SU-DHL-6 (cell line): ENCODE measurements around the gene ZNF786.

Source experiments
- H2AFZ ChIP-seq: fragments of 200-600 bp; sonication (generic); 2 replicates; pipeline ENCODE4 v1.6.1; 2014; ENCODE audit warnings: low read depth, mild to moderate bottlenecking, moderate library complexity, mixed read lengths, antibody characterized with exemption, low read length; ENCODE audit not compliant: severe bottlenecking
- H3F3A ChIP-seq: fragments of 200-600 bp; shearing (Covaris generic); 2 replicates; pipeline ENCODE4 v1.6.0; 2016; ENCODE audit warnings: antibody characterized with exemption, mild to moderate bottlenecking; ENCODE audit not compliant: insufficient read depth
- H3K27ac ChIP-seq: fragments of 200-600 bp; sonication (generic); 2 replicates; pipeline ENCODE4 v1.5.1; 2016; ENCODE audit warnings: low read depth, mild to moderate bottlenecking, low read length, moderate library complexity, mixed read lengths
- H3K27me3 ChIP-seq: fragments of 200-600 bp; sonication (generic), shearing (Covaris generic); 2 replicates; pipeline ENCODE4 v1.6.0; 2014; ENCODE audit warnings: mild to moderate bottlenecking, low read length
- H3K36me3 ChIP-seq: fragments of 200-600 bp; sonication (generic); 2 replicates; pipeline ENCODE4 v1.6.1; 2014; ENCODE audit warnings: mild to moderate bottlenecking, low read length, mixed read lengths
- H3K4me2 ChIP-seq: fragments of 300-600, 200-600 bp; shearing (Covaris generic), sonication (generic); 2 replicates; pipeline ENCODE4 v1.6.0; 2014; ENCODE audit warnings: low read length, low read depth, mild to moderate bottlenecking; ENCODE audit not compliant: poor library complexity, severe bottlenecking
- H3K4me3 ChIP-seq: fragments of 200-600 bp; sonication (generic); 2 replicates; pipeline ENCODE4 v1.5.1; 2014; ENCODE audit warnings: antibody characterized with exemption, low read length, mild to moderate bottlenecking, mixed read lengths; ENCODE audit not compliant: insufficient read depth, poor library complexity, severe bottlenecking
- H3K79me2 ChIP-seq: fragments of 200-600 bp; sonication (generic); 2 replicates; pipeline ENCODE4 v1.6.1; 2014; ENCODE audit warnings: mild to moderate bottlenecking, low read length, moderate library complexity; ENCODE audit not compliant: insufficient read depth
- H3K9ac ChIP-seq: fragments of 200-600 bp; sonication (generic); 2 replicates; pipeline ENCODE4 v1.7.0; 2014; ENCODE audit warnings: mild to moderate bottlenecking, low read length
- H3K9me2 ChIP-seq: fragments of 200-600 bp; sonication (generic); replicated peaks from 2 replicates; pipeline ENCODE4 v1.6.1; 2014; ENCODE audit warnings: low read length; ENCODE audit not compliant: insufficient read depth
- H3K9me3 ChIP-seq: fragments of 200-600 bp; sonication (generic); 2 replicates; pipeline ENCODE4 v1.6.1; 2014; ENCODE audit warnings: low read length, mixed read lengths; ENCODE audit not compliant: insufficient read depth
- H4K20me1 ChIP-seq: fragments of 200-600 bp; sonication (generic); 2 replicates; pipeline ENCODE4 v1.6.1; 2014; ENCODE audit warnings: low read depth, mild to moderate bottlenecking, antibody characterized with exemption, low read length, moderate library complexity, mixed read lengths
- EZH2phosphoT487 ChIP-seq: fragments of 200-600 bp; sonication (generic), shearing (Covaris generic); conservative IDR thresholded peaks from 2 replicates; pipeline ENCODE4 v1.6.1; 2018; ENCODE audit warnings: mild to moderate bottlenecking, antibody characterized with exemption, low read length, moderate library complexity, mixed read lengths
- TF ChIP-seq, protein P1 (sequence below): fragments of 200-600 bp; sonication (generic); IDR thresholded peaks from one replicate; pipeline ENCODE4 v1.5.1; 2017; ENCODE audit warnings: antibody characterized with exemption, mild to moderate bottlenecking, low read length, moderate library complexity; ENCODE audit not compliant: insufficient read depth, poor library complexity, severe bottlenecking

The ZNF786 gene

DNA sequence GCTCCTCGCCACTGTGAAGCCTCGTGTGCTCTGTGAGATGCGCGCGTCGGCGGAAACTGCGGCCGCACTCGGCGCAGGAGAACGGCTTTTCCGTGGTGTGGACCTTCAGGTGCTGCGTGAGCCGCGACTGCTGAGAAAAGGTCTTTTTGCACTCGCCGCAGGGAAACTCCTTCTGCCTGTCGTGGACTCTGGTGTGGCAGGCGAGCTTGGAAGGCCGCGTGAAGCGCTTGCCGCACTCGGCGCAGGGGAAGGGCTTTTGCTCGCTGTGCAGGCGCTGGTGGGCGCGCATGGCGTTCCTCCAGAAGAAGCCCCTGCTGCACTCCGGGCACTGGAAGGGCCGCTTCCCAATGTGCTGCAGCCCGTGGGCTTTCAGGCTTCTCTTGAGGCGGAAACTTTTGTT lies 13.7 kb upstream of the ZNF786 start:
- H3K27ac ChIP-seq: no peak overlapping the region
- no peaks in the 10 kb centered on the region for H4K20me1 ChIP-seq
- H3K4me2 ChIP-seq: no peak overlapping the region
- H3K9me3 ChIP-seq: no peaks in the 10 kb centered on the region
- no peak overlapping the region for H3K9ac ChIP-seq
- H3K36me3 ChIP-seq: no peaks in the 10 kb centered on the region
- H3K27me3 ChIP-seq: no peaks in the 10 kb centered on the region
- no peaks in the 10 kb centered on the region for H3F3A ChIP-seq
- no peak overlapping the region for H2AFZ ChIP-seq
- no peaks in the 10 kb centered on the region for H3K9me2 ChIP-seq
- H3K4me3 ChIP-seq: no peak overlapping the region
- TF ChIP-seq EZH2phosphoT487: no peak
- TF ChIP-seq, protein P1, sequence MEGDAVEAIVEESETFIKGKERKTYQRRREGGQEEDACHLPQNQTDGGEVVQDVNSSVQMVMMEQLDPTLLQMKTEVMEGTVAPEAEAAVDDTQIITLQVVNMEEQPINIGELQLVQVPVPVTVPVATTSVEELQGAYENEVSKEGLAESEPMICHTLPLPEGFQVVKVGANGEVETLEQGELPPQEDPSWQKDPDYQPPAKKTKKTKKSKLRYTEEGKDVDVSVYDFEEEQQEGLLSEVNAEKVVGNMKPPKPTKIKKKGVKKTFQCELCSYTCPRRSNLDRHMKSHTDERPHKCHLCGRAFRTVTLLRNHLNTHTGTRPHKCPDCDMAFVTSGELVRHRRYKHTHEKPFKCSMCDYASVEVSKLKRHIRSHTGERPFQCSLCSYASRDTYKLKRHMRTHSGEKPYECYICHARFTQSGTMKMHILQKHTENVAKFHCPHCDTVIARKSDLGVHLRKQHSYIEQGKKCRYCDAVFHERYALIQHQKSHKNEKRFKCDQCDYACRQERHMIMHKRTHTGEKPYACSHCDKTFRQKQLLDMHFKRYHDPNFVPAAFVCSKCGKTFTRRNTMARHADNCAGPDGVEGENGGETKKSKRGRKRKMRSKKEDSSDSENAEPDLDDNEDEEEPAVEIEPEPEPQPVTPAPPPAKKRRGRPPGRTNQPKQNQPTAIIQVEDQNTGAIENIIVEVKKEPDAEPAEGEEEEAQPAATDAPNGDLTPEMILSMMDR: no peak
- H3K79me2 ChIP-seq: no peaks in the 10 kb centered on the region

DNA sequence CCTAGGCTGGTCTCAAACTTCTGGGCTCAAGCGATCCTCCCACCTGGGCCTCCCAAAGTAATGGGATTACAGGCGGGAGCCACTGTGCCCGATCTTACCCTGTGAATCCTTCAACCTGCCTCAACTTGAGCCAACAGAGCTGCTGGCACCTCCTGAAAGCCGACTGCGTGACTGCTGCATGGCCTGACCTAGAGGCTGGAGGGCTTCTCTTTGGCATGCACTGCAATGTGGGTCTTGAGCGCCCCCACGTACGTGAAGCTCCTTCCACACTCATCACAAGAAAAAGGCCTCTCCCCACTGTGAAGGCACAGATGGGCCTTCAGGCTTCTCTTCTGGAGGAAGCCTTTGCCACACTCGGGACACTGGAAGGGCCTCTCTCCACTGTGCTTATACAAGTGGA lies 12.9 kb upstream of the ZNF786 start:
- Histone ChIP-seq H3K9me2 (no peaks in the 10 kb centered on the region), H3F3A (no peaks in the 10 kb centered on the region), H3K9ac (no peak overlapping the region), H3K4me3 (no peak overlapping the region), H3K27me3 (no peaks in the 10 kb centered on the region), H4K20me1 (no peaks in the 10 kb centered on the region), H3K79me2 (no peaks in the 10 kb centered on the region), H2AFZ (no peak overlapping the region), H3K4me2 (no peak overlapping the region), H3K36me3 (no peaks in the 10 kb centered on the region), H3K27ac (no peak overlapping the region), H3K9me3 (no peaks in the 10 kb centered on the region)
- no peak for TF ChIP-seq EZH2phosphoT487
- TF ChIP-seq, protein P1: no peak

DNA sequence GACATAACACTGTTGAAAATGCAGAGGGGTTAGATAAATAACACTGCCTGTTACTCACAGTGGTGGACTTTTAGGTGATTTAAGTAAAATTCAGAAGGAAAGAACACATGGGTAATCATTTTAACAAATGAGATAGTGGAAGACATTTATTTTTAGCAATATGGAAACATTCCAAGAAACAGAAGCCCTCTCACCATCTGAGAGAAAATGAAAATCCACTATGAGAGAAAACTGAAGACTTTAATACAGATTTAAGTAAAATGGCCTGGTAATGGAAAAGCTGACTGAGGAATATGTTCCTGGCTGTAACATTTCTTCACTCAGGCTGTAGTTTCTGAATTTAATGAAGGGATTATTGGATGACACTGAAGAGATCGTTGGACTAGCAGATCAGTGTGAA lies 12.1 kb upstream of the ZNF786 start:
- Histone ChIP-seq H3K27me3 (no peaks in the 10 kb centered on the region), H3K27ac (no peak overlapping the region), H3K4me2 (no peak overlapping the region), H2AFZ (no peak overlapping the region), H3K4me3 (no peak overlapping the region), H4K20me1 (no peaks in the 10 kb centered on the region), H3K36me3 (no peaks in the 10 kb centered on the region), H3K79me2 (no peaks in the 10 kb centered on the region), H3K9ac (no peak overlapping the region), H3K9me3 (no peaks in the 10 kb centered on the region), H3K9me2 (no peaks in the 10 kb centered on the region), H3F3A (no peaks in the 10 kb centered on the region)
- TF ChIP-seq, protein P1: no peak
- TF ChIP-seq EZH2phosphoT487: no peak
